Measurements from ENCODE around the gene ARHGAP26.

Gene ARHGAP26

GRCh38 chr5:142769793-142770649 lies at the start of gene ARHGAP26:
ARHGAP26 (plus strand) TSS chr5:142770377; CDS start chr5:142770762, 385 bp downstream.
- ATAC-seq = peak; percentile 97 to 98

GRCh38 chr5:142720641-142721271 lies 49.4 kb upstream of the ARHGAP26 start:
- ATAC-seq = no peak

DNA sequence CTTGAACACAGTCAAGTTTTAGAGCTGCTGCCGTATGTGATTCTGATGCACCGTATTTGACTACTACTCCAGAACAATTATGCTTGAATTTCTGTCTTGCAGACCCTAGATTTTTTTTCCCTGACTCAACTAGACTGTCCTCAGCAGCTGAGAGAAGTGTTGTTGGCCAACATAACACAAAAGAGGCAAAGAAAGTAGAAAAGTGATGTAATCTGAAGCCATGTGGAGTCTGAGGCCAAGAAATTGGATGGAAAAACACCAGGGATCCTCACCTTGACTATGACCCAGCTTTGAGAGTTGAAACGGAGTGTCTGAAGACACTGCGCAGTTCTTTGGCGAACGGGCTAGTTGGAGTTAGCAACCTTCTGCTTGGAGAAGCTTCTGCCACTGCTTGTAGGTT lies 48.0 kb upstream of the ARHGAP26 start:
- no peak for ATAC-seq

DNA sequence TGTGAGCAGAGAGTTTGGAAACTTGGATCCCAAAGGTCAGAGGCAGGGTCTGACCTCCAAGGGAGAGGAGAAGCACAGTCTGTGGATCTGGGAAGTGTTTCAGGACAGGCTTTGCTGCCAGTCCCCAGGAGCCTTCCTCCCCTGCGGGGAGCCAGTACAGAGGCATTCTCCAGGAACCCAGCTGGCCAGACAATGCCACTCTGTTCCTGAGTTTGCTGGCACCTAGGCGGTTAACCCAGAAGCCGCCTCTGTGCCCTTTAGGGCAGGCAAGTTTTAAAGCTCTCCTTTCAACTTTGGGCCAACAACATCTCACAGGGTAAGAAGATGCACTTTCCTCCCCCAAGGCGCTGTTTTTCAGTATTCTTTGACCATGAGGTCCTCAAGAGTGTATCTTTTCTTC lies 47.3 kb upstream of the ARHGAP26 start:
- ATAC-seq = no peak

- no peak for ATAC-seq
These were observed 45.4 kb upstream of the ARHGAP26 start for GRCh38 chr5:142724821-142725220.

DNA sequence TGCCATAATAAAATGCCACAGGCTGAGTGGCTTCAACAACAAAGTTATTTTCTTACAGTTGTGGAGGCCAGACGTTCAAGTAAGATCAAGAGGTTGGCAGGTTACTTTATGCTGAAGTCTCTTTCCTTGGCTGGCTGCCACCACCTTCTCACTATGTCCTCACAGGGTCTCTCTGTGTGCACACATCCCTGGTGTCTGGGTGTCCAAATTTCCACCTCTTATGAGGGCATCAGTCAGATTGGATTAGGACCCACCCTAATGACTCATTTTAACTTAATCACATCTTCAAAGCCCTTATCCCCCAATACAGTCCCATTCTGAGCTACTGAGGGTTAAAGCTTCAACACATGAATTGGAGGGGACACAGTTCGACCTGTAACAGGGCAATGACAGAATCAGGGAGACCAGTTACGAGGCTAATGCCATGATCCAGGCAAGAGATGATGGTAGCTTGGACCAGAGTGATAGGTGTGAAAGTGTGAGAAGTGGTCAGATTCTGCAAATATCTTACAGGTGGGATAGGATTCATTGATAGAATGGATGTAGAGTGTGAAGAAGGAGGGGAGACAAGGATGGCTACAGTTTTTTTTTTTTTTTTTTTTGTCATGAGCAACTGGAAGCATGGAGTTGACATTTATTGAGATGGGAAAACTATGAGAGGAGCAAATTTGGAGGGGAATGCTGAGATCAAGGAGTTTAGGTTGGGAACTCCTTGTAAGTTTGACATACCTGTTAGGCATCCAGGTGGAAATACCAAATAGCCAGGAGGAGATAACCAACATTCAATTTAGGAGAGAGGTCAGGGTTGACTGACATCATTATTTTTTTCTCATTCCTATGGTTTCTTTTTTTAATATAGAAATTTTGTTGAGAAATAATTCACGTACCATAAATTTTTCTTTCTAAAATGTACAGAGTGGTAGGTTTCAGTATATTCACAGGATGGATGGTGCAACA lies 44.7 kb upstream of the ARHGAP26 start:
- ATAC-seq = no peak

DNA sequence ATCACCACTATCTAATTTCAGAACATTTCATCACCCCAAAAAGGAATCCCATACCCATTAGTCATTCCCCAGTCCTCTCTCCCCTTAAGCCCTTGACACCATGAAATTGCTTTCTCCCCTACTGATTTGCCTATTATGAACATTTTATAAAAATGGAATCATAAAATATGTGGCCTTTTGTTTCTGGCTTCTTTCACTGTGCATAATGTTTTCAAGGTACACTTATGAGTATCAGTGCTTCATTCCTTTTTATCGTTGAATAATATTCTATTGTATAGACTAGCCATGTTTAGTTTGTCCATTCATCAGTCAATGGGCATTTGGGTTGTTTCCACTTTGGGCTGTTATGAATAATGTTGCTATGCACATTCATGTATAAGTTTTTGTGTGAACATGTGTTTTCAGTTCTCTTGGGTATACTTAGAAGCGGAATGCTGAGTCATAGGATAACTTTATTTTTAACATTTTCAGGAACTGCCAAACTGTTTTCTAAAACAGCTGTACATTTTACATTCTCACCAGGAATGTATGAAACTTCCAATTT lies 43.9 kb upstream of the ARHGAP26 start:
- no peak for ATAC-seq

DNA sequence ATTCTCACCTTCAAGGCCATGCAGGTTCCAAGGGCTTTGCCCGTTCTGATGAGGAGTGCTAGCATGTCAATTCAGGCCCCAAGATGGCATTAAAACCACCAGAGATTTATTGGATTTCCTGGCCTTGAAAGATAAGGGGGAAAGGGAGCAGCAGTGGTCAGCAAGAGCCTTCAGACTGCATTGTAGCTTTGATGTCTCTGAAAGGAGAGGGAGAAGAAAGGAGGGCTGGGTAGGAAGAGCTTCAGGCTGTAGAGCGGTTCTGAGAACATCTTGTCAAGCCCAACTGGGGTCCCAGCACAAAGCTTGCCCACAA lies 42.5 kb upstream of the ARHGAP26 start:
- ATAC-seq = no peak

- ATAC-seq = no peak
These were observed 34.6 kb upstream of the ARHGAP26 start for GRCh38 chr5:142735323-142736246.

DNA sequence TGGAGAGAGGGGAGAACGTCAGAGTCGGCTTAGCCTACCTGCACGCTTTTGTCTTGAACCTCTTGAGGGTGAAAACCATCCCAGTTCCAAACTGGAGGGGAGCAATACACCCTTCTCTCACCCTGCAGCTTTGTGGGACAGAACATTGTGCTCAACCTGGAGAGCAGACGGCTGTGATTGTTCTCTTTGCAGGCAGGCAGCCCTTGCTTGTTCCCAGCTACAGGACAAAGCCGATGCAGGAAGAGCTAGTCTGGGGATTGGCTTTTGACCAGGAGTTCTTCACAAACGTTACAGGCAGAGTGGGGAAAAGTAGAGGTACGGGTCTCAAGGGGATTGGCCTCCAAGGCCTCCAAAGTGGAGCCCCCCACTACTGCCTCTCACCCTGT lies 33.9 kb upstream of the ARHGAP26 start:
- no peak for ATAC-seq

- no peak for ATAC-seq
These were observed 33.0 kb upstream of the ARHGAP26 start for GRCh38 chr5:142737179-142737578.

DNA sequence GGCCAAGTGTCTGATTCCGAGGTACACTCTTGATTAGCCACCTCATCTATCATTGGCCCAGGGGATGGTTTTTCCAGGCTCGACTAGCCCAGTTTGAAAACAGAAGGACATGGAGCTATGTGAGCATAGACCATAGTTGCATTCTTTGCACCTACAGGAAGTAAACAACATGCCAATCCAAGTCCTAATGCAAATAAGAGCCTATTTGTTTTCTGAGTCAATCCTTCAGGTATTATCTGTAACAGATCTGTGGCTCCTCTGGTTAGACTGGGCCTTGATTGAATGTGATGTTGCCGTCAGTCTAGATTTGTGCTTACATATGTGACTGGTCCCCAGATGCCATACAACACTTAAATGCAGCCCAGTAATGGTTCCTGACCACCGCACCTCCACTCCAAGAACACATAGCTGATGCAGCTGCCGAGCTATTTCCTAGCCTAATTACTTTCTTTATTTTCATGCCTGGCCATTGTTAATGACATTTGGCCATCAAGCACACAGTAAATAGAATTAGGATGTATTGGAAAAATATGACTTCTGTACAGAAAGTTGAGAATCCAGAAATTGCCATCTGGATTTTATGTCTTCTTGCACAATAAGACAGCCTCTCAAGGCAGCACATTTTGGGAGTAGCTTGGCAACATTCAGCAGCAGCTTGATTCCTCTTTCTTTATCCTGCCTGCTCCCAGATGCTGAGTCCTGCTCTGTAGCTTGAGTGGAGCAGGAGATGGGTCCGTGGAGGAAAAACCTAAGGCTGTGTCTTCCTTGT lies 29.5 kb upstream of the ARHGAP26 start:
- no peak for ATAC-seq

DNA sequence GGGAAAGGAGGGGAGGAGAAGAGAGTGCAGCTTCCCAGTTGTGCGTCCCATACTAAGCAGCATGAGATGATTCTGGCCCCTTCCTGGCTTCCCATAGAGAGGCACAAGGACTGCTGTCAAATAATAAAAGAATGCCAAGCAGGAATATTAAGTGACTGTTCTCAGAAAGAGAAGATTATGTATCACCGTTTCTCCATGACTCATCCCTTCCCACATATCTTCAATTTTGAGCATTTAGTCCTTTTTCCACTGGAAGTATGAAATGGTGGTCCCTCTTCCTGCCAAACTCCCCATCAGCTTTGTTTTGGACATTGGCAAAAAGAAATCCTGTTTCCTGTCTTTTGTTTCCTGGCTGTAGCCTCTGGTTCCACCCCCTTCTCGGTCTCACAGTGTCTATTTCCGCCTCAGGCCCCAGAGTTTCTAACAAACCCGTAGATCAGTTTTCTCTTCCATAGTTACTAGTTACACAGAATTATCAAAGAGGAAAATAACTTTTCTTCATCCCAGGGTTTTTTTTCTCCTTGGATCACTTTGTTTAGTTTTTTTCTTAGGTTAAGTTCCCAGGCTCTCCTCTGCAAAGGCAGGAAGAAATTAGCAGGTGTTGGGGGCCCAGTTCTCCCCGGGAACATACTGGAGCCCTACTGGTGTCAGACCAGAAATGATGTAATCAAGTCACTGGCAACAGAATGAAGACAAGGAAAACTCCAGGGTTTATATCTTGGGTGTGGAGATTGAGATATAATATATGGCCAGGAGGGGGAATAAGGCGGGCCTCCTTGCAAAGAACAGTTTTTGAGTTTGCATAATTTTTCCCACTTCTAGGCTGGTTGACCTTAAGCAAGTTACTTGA lies 26.4 kb upstream of the ARHGAP26 start:
- no peak for ATAC-seq

DNA sequence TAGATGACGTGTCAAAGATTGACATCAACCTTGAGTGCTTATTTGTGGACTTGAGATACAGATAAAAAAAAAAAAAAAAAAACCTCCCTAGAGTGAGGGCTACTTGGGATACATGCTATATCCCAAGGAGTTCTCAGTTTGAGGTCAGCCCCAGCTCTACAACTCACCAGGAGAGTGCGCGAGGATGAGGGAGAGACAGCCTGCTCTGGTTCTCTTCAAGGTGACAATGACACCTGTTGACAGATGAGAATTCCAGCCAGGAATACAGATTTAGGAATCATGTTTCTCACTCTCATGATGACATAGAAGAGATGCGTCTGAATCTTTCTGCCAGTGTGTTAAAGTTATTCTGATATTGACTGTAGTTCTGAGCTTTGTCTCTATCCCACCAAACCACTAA lies 24.9 kb upstream of the ARHGAP26 start:
- no peak for ATAC-seq

DNA sequence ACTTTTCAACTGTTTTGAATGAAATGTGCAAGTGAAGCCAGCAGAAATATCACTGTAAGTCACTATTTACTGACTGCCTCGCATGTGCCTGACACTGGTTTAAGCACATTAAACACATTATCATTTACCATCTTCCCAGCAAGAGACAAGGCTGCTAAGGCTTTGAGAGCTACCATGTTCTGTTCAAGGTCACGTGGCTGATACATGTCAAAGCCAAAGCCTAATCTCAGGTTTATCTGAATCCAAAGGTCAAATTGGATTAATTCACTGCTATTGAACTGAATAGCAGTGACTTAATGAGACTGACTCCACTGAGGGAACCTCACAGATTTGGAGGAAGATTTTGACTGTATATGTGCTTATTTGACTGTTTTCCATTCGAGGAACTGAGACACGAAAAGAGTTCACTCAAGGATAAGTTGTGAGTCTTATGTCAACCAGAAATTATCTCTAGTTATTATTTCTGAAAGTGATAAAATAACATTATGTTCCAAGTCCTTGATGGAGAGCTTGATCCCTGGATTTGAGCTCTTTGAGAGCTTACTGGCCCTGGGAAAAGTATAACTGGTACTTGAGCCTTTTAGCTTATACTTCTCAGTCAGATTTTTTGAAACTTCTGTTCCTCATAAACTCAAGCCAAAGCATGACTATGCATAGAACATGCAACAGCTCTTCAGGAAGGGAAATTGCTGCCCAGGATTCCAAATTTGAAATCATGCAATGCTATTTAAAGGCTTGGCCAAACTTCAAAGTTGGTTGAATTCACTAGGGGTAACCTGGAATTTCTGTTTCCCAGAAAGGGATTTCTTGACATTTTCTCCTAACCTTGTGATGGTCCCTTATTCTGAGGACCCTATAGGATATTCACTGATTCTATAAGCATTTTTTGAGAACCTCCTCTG lies 23.4 kb upstream of the ARHGAP26 start:
- no peak for ATAC-seq

- ATAC-seq = no peak
These were observed 22.0 kb upstream of the ARHGAP26 start for GRCh38 chr5:142748132-142748531.

- ATAC-seq = peak in 1 of 2 donors; percentile 45
These were observed 21.5 kb upstream of the ARHGAP26 start for GRCh38 chr5:142748568-142749249.

- ATAC-seq = peak; percentile 38 to 41
These were observed 20.9 kb upstream of the ARHGAP26 start for GRCh38 chr5:142749321-142749720.
